Glutamatergic neuron (in vitro differentiated cells): ENCODE results near the gene ZNF277. TPM values are rescaled to one million over a fixed set of nuclear protein-coding genes. Genes with fewer than 3 reads are reported as not detected.

Experiments
- DNase-seq: peaks from one replicate; pipeline ENCODE4 v3.0.0; 2022
- H3K27ac Mint-ChIP-seq: one replicate; pipeline ENCODE4 v1.8.0; 2020; ENCODE audit warnings: mild to moderate bottlenecking, mixed read lengths, inconsistent platforms; ENCODE audit not compliant: unreplicated experiment
- H3K27me3 Mint-ChIP-seq: one replicate; pipeline ENCODE4 v1.8.0; 2020; ENCODE audit warnings: mild to moderate bottlenecking, moderate library complexity, mixed read lengths, inconsistent platforms; ENCODE audit not compliant: unreplicated experiment
- H3K36me3 Mint-ChIP-seq: one replicate; pipeline ENCODE4 v1.8.0; 2020; ENCODE audit warnings: mild to moderate bottlenecking, mixed read lengths, inconsistent platforms; ENCODE audit not compliant: unreplicated experiment
- H3K4me1 Mint-ChIP-seq: one replicate; pipeline ENCODE4 v1.8.0; 2020; ENCODE audit warnings: mild to moderate bottlenecking, low read depth, mixed read lengths, inconsistent platforms; ENCODE audit not compliant: unreplicated experiment
- H3K4me3 Mint-ChIP-seq: one replicate; pipeline ENCODE4 v1.8.0; 2020; ENCODE audit warnings: mild to moderate bottlenecking, mixed read lengths, inconsistent platforms; ENCODE audit not compliant: unreplicated experiment
- H3K9me3 Mint-ChIP-seq: one replicate; pipeline ENCODE4 v1.8.0; 2020; ENCODE audit warnings: mild to moderate bottlenecking, moderate library complexity, mixed read lengths, inconsistent platforms; ENCODE audit not compliant: unreplicated experiment
- total RNA-seq: library from RNA; stranded (reverse); fragmentation: NEBNext Ultra II Directional; extraction: Animal tissue kit (Norgen Biotek cat#: 25700); gene quantifications from one replicate; pipeline ENCODE4 v1.2.1, GENCODE V29; 2021; ENCODE audit not compliant: unreplicated experiment
- TF ChIP-seq, protein P1 (sequence below): fragments of 200-600 bp; sonication (generic); IDR thresholded peaks from one replicate; pipeline ENCODE4 v1.5.0; 2021; ENCODE audit not compliant: partially characterized antibody, unreplicated experiment

ZNF277 gene
- total RNA-seq, 1 donor from 2014 or later = 27.0 TPM

DNA sequence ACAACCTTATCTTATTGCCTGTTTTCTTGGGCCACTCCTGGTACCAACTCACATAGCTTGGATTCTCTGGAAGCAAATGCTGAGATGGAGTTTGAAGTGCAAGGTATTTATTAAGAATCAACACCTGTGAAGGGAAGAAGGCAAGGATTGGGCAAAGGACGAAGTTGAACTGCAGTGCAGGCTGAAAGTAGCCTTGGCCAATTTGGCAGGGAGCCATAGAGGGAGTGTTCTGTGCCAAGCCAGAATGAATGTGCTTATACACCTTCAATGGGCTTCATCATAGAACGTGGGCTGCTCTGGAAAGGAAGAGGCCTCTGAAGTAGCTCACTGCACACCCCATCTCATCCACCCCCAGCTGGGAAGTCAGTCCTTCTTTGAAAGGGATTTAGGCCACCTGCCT, 163.9 kb downstream of the ZNF277 start:
- H3K4me3 Mint-ChIP-seq = no peak overlapping the region
- no peaks in the 10 kb centered on the region for H3K27me3 Mint-ChIP-seq
- no peak overlapping the region for H3K27ac Mint-ChIP-seq
- TF ChIP-seq, protein P1, sequence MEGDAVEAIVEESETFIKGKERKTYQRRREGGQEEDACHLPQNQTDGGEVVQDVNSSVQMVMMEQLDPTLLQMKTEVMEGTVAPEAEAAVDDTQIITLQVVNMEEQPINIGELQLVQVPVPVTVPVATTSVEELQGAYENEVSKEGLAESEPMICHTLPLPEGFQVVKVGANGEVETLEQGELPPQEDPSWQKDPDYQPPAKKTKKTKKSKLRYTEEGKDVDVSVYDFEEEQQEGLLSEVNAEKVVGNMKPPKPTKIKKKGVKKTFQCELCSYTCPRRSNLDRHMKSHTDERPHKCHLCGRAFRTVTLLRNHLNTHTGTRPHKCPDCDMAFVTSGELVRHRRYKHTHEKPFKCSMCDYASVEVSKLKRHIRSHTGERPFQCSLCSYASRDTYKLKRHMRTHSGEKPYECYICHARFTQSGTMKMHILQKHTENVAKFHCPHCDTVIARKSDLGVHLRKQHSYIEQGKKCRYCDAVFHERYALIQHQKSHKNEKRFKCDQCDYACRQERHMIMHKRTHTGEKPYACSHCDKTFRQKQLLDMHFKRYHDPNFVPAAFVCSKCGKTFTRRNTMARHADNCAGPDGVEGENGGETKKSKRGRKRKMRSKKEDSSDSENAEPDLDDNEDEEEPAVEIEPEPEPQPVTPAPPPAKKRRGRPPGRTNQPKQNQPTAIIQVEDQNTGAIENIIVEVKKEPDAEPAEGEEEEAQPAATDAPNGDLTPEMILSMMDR = no peak
- peaks cover 2% of the 10 kb centered on the region for H3K4me1 Mint-ChIP-seq
- no peaks in the 10 kb centered on the region for H3K36me3 Mint-ChIP-seq
- DNase-seq = no peak
- no peaks in the 10 kb centered on the region for H3K9me3 Mint-ChIP-seq

DNA sequence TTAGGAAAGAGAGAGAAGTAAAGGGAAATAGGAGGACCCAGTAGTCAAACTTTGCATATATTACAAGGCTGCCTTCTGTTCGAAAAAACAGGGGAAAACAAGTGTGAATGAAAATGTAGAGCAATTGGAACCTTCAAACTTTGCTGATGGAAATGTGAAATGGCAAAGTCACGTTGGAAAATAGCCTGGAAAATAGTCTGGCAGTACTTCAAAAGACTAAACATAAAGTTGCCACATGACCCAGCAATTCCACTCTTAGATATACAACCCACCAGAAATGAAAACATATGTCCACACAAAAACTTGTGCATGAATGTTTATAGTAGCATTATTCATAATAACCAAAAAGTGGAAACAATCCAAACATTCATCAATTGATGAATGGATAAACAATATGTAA, 165.2 kb downstream of the ZNF277 start:
- no peaks in the 10 kb centered on the region for H3K36me3 Mint-ChIP-seq
- no peak overlapping the region for H3K4me3 Mint-ChIP-seq
- no peaks in the 10 kb centered on the region for H3K27me3 Mint-ChIP-seq
- TF ChIP-seq, protein P1 = no peak
- no peaks in the 10 kb centered on the region for H3K9me3 Mint-ChIP-seq
- no peak overlapping the region for H3K27ac Mint-ChIP-seq
- DNase-seq = no peak
- H3K4me1 Mint-ChIP-seq = no peaks in the 10 kb centered on the region

DNA sequence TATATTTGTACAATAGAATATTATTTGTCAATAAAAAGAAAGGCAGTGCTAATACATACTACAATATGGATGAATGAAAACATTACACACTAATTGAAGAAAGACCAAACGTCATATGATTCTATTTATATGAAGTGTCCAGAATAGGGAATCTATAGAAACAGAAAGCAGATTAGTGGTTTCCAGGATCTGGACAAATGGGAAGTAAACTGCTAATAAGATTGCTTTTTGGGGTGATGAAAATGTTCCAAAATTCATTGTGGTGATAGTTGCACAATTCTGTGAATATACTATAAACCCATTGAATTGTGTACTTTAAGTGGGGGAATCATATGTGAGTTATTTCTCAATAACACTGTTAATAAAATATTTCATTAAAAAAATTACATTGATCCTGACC, 165.6 kb downstream of the ZNF277 start:
- no peaks in the 10 kb centered on the region for H3K9me3 Mint-ChIP-seq
- TF ChIP-seq, protein P1 = no peak
- H3K27ac Mint-ChIP-seq = no peak overlapping the region
- no peak for DNase-seq
- H3K4me1 Mint-ChIP-seq = no peaks in the 10 kb centered on the region
- no peak overlapping the region for H3K4me3 Mint-ChIP-seq
- H3K36me3 Mint-ChIP-seq = no peaks in the 10 kb centered on the region
- no peaks in the 10 kb centered on the region for H3K27me3 Mint-ChIP-seq

DNA sequence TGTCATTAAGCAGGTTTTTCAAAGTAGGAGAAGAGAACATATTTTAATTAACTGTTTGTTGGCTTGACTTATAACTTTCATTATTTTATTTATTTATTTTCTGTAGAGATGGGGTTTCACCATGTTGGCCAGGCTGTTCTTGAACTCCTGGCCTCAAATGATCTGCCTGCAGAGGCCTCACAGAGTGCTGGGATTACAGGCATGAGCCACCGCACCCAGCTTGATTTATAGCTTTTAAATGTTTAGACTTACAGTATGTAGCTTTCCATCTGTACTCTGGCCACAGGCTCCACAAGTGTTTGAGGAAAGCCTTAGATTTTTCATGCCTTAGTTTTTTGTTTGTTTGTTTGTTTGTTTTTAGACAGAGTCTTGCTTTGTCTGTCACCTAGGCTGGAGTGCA, 171.1 kb downstream of the ZNF277 start:
- no peaks in the 10 kb centered on the region for H3K27me3 Mint-ChIP-seq

DNA sequence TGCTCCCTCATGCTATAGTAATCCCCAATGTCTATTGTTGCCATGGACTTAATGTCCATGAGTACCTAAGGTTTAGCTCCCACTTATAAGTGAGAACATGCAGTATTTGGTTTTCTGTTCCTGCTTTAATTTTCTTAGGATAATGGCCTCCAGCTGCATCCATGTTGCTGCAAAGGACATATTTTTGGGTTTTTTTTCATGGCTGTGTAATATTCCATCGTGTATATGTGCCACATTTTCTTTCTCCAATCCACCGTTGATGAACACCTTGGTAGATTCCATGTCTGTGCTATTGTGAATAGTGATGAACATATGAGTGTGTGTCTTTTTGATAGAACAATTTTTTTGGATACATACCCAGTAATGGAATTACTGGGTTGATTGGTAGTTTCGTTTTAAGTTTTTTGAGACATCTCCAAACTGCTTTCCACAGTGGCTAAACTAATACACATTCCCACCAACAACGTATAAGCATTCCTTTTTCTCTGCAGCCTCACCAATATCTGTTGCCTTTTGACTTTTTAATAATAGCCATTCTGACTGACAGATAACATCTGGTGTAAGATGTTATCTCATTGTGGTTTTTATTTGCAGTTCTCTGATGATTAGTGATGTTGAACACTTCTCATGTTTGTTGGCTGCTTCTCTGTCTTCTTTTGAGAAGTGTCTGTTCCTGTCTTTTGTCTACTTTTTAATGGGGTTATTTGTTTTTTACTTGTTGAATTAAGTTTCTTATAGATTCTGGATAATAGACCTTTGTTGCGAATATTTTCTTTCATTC, 175.0 kb downstream of the ZNF277 start:
- no peak overlapping the region for H3K27ac Mint-ChIP-seq
- H3K36me3 Mint-ChIP-seq = no peaks in the 10 kb centered on the region
- H3K27me3 Mint-ChIP-seq = peaks cover 4% of the 10 kb centered on the region
- TF ChIP-seq, protein P1 = no peak
- DNase-seq = no peak
- peaks cover 3% of the 10 kb centered on the region for H3K4me1 Mint-ChIP-seq
- H3K4me3 Mint-ChIP-seq = no peak overlapping the region
- no peaks in the 10 kb centered on the region for H3K9me3 Mint-ChIP-seq

More for the DNA sequence above, 171.1 kb downstream of the ZNF277 start:
- Mint-ChIP-seq H3K27ac (no peak overlapping the region), H3K36me3 (no peaks in the 10 kb centered on the region), H3K9me3 (no peaks in the 10 kb centered on the region), H3K4me3 (no peak overlapping the region), H3K4me1 (no peaks in the 10 kb centered on the region)
- TF ChIP-seq, protein P1 = no peak
- no peak for DNase-seq
